HL-60 (cell line): ENCODE results near the gene SGCG.

Source experiments
- CTCF ChIP-seq: IDR thresholded peaks from one replicate; pipeline ENCODE4 v1.5.1; 2011; ENCODE audit warnings: low read length, control low read depth, inconsistent platforms; ENCODE audit not compliant: insufficient read depth
- GABPA ChIP-seq: IDR thresholded peaks from 2 replicates; pipeline ENCODE4 v1.6.1; 2012; ENCODE audit warnings: low read depth
- POLR2AphosphoS5 ChIP-seq: IDR thresholded peaks from 2 replicates; pipeline ENCODE4 v1.6.1; 2012; ENCODE audit warnings: low read depth
- REST ChIP-seq: IDR thresholded peaks from 2 replicates; pipeline ENCODE4 v1.6.1; 2012; ENCODE audit warnings: low read depth; ENCODE audit not compliant: insufficient replicate concordance
- SPI1 ChIP-seq: IDR thresholded peaks from 2 replicates; pipeline ENCODE4 v1.6.1; 2012; ENCODE audit warnings: low read depth, mild to moderate bottlenecking, borderline replicate concordance

GRCh38 chr13:23348262-23349127 is 167.7 kb downstream of the SGCG start:
- TF ChIP-seq CTCF (no peak), SPI1 (no peak), REST (no peak), POLR2AphosphoS5 (no peak), GABPA (no peak)
